Activated CD8-positive, alpha-beta memory T cell treated with anti-CD3 and anti-CD28 coated beads, Interleukin-2, amount 50 U/mL, for 1 hour (primary cell): ENCODE data around the gene PCDHA3.
"Not testable (repeated sequence)": the region's sequence is repeated elsewhere in the genome, so short reads cannot be mapped to it uniquely, and the experiment has no call there.

Experiments
- DNase-seq: peaks from one replicate; pipeline ENCODE4 v3.0.0-alpha.2; 2020; ENCODE audit errors: extremely low read depth

The PCDHA3 gene

DNA sequence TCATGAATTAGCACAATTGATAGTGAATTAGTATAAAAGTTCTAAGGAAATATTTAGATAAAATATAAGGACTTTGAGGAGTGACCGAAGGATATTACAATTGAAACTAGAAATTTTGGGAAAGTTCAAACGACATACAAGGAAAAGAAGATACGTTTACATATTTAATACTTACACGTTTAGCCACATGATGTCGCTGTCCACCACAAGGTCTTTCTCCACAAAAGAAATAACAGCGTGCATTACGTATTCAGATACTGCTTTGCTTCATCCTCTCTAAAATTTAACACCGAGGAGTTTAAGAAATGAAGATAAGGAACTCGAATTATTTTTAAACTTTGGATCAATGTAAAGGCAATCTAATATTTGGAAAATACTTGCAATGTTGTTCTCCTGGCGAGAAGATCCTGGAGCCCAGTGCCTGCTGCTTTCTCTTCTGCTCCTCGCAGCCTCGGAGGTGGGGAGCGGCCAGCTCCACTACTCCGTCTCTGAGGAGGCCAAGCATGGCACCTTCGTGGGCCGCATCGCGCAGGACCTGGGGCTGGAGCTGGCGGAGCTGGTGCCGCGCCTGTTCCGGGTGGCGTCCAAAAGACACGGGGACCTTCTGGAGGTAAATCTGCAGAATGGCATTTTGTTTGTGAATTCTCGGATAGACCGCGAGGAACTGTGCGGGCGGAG is at the start of gene PCDHA3:
Gene PCDHA3 (plus strand): TSS at position 242 of the 678 bp plus-strand sequence.
- no peak for DNase-seq

DNA sequence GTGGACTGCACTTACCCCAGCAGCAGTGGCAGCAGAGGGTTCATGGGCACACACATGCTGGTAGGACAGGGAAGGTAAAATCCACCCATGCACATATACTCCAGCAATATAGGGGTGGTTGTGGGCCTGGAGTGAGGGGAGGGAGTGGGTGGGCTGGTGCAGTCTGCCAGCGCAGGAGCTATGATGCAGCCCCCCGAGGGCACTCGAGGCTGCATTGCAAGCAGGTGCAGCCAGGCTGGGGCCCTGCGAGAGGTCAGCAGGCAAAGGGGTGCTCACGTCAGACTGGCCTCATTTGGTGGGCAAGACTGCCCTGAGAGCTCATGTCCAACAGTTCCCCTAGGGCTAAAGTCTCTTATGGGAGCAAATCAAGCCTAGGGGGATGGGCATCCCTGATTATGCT is 47.3 kb upstream of the PCDHA3 start:
- no peak for DNase-seq

DNA sequence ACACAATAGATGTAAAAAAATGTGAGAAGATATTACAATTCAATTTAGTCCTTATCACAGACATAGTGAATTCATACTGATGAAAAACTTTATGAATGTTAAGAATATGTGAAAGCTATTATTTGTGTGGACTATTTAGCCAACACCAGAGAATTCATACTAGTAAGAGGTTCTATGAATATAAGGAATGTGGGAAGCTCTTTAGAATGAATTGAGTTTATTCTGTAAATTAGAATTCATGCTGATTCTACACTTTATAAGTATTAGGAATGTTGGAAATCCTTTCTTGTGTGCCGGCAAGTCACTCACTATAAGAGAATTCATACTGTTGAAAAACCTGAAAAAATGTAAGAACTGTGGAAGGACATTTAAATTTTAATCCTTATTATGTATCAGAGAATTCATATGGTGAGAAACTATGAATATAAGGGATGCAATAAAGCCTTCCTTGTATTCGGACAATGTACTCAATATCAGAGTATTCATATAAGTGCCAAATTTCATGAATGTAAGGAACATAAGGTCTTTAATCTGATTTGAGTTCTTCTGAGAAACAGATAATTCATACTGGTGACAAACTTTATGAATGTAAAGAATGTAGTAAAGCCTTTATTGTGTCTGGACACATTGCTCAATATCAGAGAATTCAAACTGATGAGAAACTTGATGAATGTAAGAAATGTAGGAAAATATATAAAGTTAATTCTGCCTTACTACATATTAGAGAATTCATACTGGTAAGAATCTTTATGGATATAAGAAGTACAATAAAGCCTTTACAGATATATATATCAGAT is 36.5 kb upstream of the PCDHA3 start:
- no peak for DNase-seq

DNA sequence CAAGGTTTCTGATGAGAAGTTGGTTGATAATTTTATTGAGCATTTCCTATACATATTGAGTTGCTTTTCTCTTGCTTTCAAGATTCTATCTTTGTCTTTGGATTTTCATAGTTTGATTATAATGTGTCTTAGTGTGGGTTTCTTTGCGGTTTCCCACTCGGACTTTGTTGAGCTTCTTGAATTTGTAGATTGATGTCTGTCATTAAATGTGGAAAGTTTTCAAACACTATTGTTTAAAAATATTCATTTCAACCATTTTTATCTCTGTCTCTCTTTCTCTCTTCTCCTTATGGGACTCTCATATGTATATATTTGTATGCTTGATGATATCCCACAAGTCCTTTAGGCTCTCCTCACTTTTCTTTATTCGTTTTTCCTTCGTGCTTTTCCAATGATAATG is 33.4 kb upstream of the PCDHA3 start:
- DNase-seq = no peak

- DNase-seq = no peak
Observed at GRCh38 chr5:140780512-140780911, 20.3 kb upstream of the PCDHA3 start.

DNA sequence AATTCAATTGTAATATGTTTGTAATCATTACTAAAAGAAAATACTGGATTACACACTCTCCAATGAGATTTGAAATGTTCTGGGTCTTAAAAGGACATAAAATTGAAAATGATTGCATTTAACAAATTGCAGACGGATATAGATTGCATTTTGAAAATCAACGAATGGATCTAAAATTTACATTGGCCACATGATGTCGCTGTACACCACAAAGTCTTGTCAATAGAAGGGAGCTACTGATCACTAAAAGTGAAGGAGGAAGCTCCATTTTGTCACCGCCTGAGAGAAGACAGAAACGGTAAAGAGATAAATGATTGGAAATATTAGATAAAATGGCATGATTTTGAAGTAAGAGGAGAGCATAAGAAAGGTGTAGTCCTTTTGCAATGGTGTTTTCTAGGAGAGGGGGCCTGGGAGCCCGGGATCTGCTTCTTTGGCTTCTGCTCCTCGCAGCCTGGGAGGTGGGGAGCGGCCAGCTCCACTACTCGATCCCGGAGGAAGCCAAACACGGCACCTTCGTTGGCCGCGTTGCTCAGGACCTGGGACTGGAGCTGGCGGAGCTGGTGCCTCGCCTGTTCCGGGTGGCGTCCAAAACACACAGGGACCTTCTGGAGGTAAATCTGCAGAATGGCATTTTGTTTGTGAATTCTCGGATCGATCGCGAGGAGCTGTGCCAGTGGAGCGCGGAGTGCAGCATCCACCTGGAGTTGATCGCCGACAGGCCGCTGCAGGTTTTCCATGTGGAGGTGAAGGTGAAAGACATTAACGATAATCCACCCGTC is 14.8 kb upstream of the PCDHA3 start, which contains the start of gene PCDHA1:
Gene PCDHA1 (plus strand): TSS at position 236 of the 782 bp plus-strand sequence.
- no peak for DNase-seq

DNA sequence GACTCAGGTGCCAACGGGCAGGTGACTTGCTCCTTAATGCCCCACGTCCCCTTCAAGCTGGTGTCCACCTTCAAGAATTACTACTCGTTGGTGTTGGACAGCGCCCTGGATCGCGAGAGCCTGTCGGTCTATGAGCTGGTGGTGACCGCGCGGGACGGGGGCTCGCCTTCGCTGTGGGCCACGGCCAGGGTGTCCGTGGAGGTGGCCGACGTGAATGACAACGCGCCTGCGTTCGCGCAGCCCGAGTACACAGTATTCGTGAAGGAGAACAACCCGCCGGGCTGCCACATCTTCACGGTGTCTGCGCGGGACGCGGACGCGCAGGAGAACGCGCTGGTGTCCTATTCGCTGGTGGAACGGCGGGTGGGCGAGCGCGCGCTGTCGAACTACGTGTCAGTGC is 13.4 kb upstream of the PCDHA3 start:
- DNase-seq = not testable (repeated sequence)

DNA sequence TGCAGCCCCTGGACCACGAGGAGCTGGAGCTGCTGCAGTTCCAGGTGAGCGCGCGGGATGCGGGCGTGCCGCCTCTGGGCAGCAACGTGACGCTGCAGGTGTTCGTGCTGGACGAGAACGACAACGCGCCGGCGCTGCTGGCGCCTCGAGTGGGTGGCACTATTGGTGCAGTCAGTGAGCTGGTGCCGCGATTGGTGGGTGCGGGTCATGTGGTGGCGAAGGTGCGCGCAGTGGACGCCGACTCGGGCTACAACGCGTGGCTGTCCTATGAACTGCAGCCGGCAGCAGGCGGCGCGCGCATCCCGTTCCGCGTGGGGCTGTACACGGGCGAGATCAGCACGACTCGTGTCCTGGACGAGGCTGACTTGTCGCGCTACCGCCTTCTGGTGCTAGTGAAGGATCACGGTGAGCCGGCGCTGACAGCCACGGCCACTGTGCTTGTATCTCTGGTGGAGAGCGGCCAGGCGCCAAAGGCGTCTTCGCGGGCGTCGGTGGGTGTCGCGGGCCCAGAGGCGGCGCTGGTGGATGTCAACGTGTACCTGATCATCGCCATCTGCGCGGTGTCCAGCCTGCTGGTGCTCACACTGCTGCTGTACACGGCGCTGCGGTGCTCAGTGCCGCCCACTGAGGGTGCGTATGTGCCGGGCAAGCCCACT is 12.9 kb upstream of the PCDHA3 start:
- DNase-seq = not testable (repeated sequence)

DNA sequence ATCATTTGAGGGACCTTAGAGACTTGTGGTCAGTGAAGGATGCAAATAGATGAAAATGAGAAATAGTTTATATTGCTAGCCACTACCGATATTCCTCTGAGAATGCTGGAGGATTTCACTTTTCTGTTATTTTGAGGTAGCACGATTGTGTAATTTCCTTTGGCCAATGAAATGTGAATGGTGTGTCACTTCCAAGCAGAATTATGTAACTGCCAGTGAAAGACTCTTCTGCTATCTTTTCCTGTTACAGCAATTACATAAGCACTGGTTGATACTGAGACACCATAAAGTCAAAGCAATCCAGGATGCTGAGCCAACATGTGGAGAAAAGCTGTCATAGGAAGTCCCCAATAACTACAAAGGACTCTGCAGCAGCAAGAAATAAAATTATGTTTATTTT is 9.8 kb upstream of the PCDHA3 start:
- DNase-seq = no peak

DNA sequence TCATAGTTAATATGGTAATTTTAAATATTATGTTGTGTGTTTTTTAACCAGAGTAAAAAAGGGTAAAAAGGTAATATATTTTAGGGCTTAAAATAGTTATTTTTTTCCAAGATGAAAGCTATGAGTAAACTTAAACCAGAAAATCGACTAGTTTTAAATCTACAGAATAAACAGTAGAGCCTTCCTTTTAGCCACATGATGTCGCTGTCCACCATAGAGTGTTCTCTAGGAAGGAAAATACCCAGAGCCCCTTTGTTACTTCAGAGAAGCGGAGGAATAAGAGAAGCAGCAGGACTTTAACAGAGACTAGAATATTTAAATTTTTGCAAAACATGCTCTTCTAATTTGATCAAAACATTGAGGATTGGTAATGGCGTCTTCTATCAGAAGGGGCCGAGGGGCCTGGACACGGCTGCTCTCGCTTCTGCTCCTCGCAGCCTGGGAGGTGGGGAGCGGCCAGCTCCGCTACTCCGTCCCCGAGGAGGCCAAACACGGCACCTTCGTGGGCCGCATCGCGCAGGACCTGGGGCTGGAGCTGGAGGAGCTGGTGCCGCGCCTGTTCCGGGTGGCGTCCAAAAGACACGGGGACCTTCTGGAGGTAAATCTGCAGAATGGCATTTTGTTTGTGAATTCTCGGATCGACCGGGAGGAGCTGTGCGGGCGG is 6.1 kb upstream of the PCDHA3 start, which contains the start of gene PCDHA2:
Gene PCDHA2 (plus strand): TSS at position 258 of the 664 bp plus-strand sequence.
- no peak for DNase-seq

DNA sequence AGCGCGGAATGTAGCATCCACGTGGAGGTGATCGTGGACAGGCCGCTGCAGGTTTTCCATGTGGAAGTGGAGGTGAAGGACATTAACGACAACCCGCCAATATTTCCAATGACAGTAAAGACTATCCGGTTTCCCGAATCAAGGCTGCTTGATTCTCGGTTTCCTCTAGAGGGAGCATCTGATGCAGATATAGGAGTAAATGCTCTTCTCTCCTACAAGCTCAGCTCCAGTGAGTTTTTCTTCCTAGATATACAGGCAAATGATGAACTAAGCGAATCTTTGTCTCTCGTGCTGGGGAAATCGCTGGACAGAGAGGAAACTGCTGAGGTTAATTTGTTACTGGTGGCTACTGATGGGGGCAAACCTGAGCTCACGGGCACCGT is 5.6 kb upstream of the PCDHA3 start:
- DNase-seq = no peak

DNA sequence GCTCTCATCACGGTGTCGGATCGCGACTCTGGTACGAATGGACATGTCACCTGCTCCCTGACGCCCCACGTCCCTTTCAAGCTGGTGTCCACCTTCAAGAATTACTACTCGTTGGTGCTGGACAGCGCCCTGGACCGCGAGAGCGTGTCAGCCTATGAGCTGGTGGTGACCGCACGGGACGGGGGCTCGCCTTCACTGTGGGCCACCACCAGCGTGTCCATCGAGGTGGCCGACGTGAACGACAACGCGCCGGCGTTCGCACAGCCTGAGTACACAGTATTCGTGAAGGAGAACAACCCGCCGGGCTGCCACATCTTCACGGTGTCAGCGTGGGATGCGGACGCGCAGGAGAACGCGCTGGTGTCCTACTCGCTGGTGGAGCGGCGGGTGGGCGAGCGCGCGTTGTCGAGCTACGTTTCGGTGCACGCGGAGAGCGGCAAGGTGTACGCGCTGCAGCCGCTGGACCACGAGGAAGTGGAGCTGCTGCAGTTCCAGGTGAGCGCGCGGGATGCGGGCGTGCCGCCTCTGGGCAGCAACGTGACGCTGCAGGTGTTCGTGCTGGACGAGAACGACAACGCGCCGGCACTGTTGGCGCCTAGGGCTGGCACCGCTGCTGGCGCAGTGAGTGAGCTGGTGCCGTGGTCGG is 4.7 kb upstream of the PCDHA3 start:
- not testable (repeated sequence) for DNase-seq

- no peak for DNase-seq
Observed at GRCh38 chr5:140796718-140797095, 4.2 kb upstream of the PCDHA3 start.

DNA sequence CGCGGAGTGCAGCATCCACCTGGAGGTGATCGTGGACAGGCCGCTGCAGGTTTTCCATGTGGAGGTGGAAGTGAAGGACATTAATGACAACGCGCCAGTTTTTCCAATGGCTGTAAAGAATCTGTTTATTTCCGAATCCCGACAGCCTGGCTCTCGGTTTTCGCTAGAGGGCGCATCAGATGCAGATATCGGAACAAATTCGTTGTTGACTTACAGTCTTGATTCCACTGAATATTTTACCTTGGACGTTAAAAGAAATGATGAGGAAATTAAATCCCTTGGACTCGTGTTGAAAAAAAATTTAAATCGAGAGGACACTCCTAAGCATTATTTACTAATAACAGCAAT is 611 bp downstream of the PCDHA3 start:
- DNase-seq = no peak

- DNase-seq = not testable (repeated sequence)
Observed at GRCh38 chr5:140802381-140802780, 1.5 kb downstream of the PCDHA3 start.

DNA sequence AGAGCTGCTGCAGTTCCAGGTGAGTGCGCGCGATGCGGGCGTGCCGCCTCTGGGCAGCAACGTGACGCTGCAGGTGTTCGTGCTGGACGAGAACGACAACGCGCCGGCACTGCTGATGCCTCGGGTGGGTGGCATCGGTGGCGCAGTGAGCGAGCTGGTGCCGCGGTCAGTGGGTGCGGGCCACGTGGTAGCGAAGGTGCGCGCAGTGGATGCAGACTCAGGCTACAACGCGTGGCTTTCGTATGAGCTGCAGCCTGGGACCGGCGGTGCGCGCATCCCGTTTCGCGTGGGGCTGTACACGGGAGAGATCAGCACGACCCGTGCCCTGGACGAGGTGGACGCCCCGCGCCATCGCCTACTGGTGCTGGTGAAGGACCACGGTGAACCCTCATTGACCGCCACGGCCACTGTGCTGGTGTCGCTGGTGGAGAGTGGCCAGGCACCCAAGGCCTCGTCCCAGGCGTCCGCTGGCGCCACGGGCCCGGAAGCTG is 2.0 kb downstream of the PCDHA3 start:
- no peak for DNase-seq

DNA sequence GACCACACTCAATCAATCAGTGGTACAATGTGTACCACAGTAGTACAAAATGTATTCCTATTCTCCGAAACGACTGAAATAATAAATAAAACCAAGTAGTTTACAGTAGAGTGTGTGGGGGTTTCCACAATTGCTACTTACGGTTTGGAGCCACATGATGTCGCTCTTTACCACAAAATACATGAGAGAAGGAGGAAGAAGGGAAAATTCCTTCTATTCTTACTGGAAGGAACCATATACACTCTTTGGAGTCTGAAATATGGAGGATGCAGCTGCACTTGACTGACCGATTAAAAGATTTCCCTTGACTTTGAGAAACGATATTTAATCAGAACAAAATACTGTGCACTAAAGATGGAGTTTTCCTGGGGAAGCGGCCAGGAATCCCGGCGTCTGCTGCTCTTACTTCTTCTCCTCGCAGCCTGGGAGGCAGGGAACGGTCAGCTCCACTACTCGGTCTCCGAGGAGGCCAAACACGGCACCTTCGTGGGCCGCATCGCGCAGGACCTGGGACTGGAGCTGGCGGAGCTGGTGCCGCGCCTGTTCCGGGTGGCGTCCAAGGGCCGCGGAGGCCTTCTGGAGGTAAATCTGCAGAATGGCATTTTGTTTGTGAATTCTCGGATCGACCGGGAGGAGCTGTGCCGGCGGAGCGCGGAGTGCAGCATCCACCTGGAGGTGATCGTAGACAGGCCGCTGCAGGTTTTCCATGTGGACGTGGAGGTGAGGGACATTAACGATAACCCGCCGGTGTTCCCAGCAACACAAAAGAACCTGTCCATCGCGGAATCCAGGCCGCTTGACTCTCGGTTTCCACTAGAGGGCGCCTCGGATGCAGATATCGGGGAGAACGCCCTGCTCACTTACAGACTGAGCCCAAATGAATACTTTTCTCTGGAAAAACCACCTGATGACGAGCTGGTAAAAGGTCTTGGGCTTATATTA is 6.2 kb downstream of the PCDHA3 start, which contains the start of gene PCDHA4:
Gene PCDHA4 (plus strand): TSS at position 235 of the 942 bp plus-strand sequence.
- DNase-seq = no peak

GRCh38 chr5:140808241-140808888 is 7.5 kb downstream of the PCDHA3 start:
- not testable (repeated sequence) for DNase-seq

- no peak for DNase-seq
Observed at GRCh38 chr5:140808889-140809291, 8.0 kb downstream of the PCDHA3 start.
